ENCODE results near the gene LRP6. TPM values are rescaled to one million over a fixed set of nuclear protein-coding genes. Genes with fewer than 3 reads are reported as not detected.

LRP6 gene
- total and polyA plus RNA-seq, 2 experiments from 2014 or later: 29.1 to 73.8 TPM

- TF ChIP-seq ZNF462 (CRISPR knock-in tag; IDR thresholded peaks at IDR 0.05) (no peak), EZH2 (IDR thresholded peaks at IDR 0.05; ENCODE audit: low read depth, unreplicated experiment) (no peak), REST (IDR thresholded peaks at IDR 0.05; ENCODE audit: unreplicated experiment) (no peak), POLR2AphosphoS5 (IDR thresholded peaks at IDR 0.05; ENCODE audit: low read depth) (no peak)
These were observed 90.4 kb downstream of the LRP6 start (continued) for GRCh38 chr12:12176402-12176801.

- no peak overlapping the region for H3K27ac Mint-ChIP-seq
- Histone ChIP-seq H3K27me3 (ENCODE audit: insufficient read depth) (no peaks in the 10 kb centered on the region), H3F3A (replicated peaks; ENCODE audit: low read depth) (no peaks in the 10 kb centered on the region), H3K36me3 (ENCODE audit: insufficient read depth) (no peaks in the 10 kb centered on the region), H2AFZ (no peak overlapping the region), H3K4me2 (no peak overlapping the region), H3K4me1 (ENCODE audit: insufficient read depth) (peaks cover 3% of the 10 kb centered on the region; the same call in 1 of the 2 replicates), H3K9me2 (ENCODE audit: insufficient read depth) (no peaks in the 10 kb centered on the region), H3K79me2 (replicated peaks; ENCODE audit: insufficient read depth) (peaks cover 85% of the 10 kb centered on the region), H3K27ac (ENCODE audit: low read depth) (no peak overlapping the region), H4K20me1 (replicated peaks; ENCODE audit: insufficient read depth) (no peaks in the 10 kb centered on the region), H3K4me3 (no peak overlapping the region)
- peaks cover 9% of the 10 kb centered on the region; the same call in 2 of the 3 replicates for H3K4me1 Mint-ChIP-seq
- H3K36me3 Mint-ChIP-seq (ENCODE audit: low read depth): no peaks in the 10 kb centered on the region; the same call in 2 of the 3 replicates
- no peak overlapping the region for H3K4me3 Mint-ChIP-seq
- DNase-seq (ENCODE audit: low spot score) (no peak), ATAC-seq (no peak)
- no peaks in the 10 kb centered on the region for H3K9me3 Mint-ChIP-seq
- H3K27me3 Mint-ChIP-seq (ENCODE audit: insufficient read depth, low read depth, poor library complexity): peaks cover 8% of the 10 kb centered on the region
- TF ChIP-seq JUNB (IDR thresholded peaks at IDR 0.05; ENCODE audit: unreplicated experiment): no peak
- no peak for TF ChIP-seq ZNF331 (CRISPR knock-in tag; IDR thresholded peaks at IDR 0.05; ENCODE audit: low read depth)
- TF ChIP-seq CTCF (conservative IDR thresholded peaks at IDR 0.05; ENCODE audit: low read depth in 2 of 2): no peak
- TF ChIP-seq CREB1 (CRISPR knock-in tag; IDR thresholded peaks at IDR 0.05; ENCODE audit: low read depth): no peak
- no peak for TF ChIP-seq STAT1 (IDR thresholded peaks at IDR 0.05; ENCODE audit: unreplicated experiment)
- TF ChIP-seq EZH2phosphoT487 (IDR thresholded peaks at IDR 0.05; ENCODE audit: unreplicated experiment): no peak
- TF ChIP-seq NANOG (IDR thresholded peaks at IDR 0.05; ENCODE audit: borderline replicate concordance): no peak
- TF ChIP-seq, protein P1, sequence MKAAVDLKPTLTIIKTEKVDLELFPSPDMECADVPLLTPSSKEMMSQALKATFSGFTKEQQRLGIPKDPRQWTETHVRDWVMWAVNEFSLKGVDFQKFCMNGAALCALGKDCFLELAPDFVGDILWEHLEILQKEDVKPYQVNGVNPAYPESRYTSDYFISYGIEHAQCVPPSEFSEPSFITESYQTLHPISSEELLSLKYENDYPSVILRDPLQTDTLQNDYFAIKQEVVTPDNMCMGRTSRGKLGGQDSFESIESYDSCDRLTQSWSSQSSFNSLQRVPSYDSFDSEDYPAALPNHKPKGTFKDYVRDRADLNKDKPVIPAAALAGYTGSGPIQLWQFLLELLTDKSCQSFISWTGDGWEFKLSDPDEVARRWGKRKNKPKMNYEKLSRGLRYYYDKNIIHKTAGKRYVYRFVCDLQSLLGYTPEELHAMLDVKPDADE (IDR thresholded peaks at IDR 0.05): no peak
These were observed 94.8 kb downstream of the LRP6 start for GRCh38 chr12:12171991-12172511.
